Stimulated activated CD4-positive, alpha-beta T cell treated with anti-CD3 and anti-CD28 coated beads, Interleukin-1b, Interleukin-23, amount 100 ng/mL, for 1 hour (primary cell): ENCODE data around the gene MAN1A1.

Source experiments
- DNase-seq, 2 donors: peaks; one replicate each; pipeline ENCODE4 v3.0.0-alpha.2; 2020; ENCODE audit warnings: low read depth in 2 of 2

MAN1A1 gene

GRCh38 chr6:119234457-119234856 lies 115.1 kb downstream of the MAN1A1 start:
- DNase-seq = no peak

- DNase-seq = no peak
Observed at GRCh38 chr6:119233312-119233984, 116.1 kb downstream of the MAN1A1 start.

- no peak for DNase-seq
Observed at GRCh38 chr6:119231394-119231793, 118.2 kb downstream of the MAN1A1 start.

GRCh38 chr6:119230160-119230559 lies 119.4 kb downstream of the MAN1A1 start:
- DNase-seq = no peak

- DNase-seq = no peak
Observed at GRCh38 chr6:119227377-119227776, 122.2 kb downstream of the MAN1A1 start.

GRCh38 chr6:119226089-119226488 lies 123.5 kb downstream of the MAN1A1 start:
- DNase-seq = no peak

- no peak for DNase-seq
Observed at GRCh38 chr6:119224095-119224701, 125.4 kb downstream of the MAN1A1 start.

- DNase-seq = no peak
Observed at GRCh38 chr6:119220452-119220851, 129.1 kb downstream of the MAN1A1 start.

- no peak for DNase-seq
Observed at GRCh38 chr6:119218548-119218947, 131.0 kb downstream of the MAN1A1 start.

- no peak for DNase-seq
Observed at GRCh38 chr6:119215885-119216590, 133.5 kb downstream of the MAN1A1 start.

- no peak for DNase-seq
Observed at GRCh38 chr6:119215309-119215708, 134.3 kb downstream of the MAN1A1 start.

GRCh38 chr6:119210596-119210995 lies 139.0 kb downstream of the MAN1A1 start:
- no peak for DNase-seq

- DNase-seq = no peak
Observed at GRCh38 chr6:119209452-119210205, 139.9 kb downstream of the MAN1A1 start.

- no peak for DNase-seq
Observed at GRCh38 chr6:119207971-119208725, 141.4 kb downstream of the MAN1A1 start.

- no peak for DNase-seq
Observed at GRCh38 chr6:119207327-119207726, 142.2 kb downstream of the MAN1A1 start.

- DNase-seq = no peak
Observed at GRCh38 chr6:119205911-119206618, 143.5 kb downstream of the MAN1A1 start.

GRCh38 chr6:119204719-119205118 lies 144.8 kb downstream of the MAN1A1 start:
- no peak for DNase-seq

- no peak for DNase-seq
Observed at GRCh38 chr6:119201480-119201879, 148.1 kb downstream of the MAN1A1 start.

- no peak for DNase-seq
Observed at GRCh38 chr6:119200512-119201175, 148.9 kb downstream of the MAN1A1 start.

- no peak for DNase-seq
Observed at GRCh38 chr6:119197271-119197670, 152.3 kb downstream of the MAN1A1 start.
